Upper lobe of left lung (tissue), 4 donors: Measurements from ENCODE around the gene ADGRG3.

Source experiments
- CTCF ChIP-seq, 6 experiments: fragments of 450-650 bp in 4 of 6; fragments of 200-600 bp in 2 of 6; sonication (generic) in 2 of 6; IDR thresholded peaks; one replicate each; pipeline ENCODE4 v1.5.1; 2016 to 2019; ENCODE audit warnings: antibody characterized with exemption in 6 of 6
- POLR2A ChIP-seq, 4 donors: fragments of 450-650 bp; IDR thresholded peaks; one replicate each; pipeline ENCODE4 v1.5.1; 2016 to 2017; ENCODE audit warnings: antibody characterized with exemption in 4 of 4, mild to moderate bottlenecking in 2 of 4
- POLR2AphosphoS5 ChIP-seq, 2 donors: sonication (generic); formaldehyde crosslinking; IDR thresholded peaks; one replicate each; pipeline ENCODE4 v1.5.1; 2017; ENCODE audit warnings: antibody characterized with exemption in 2 of 2

- TF ChIP-seq POLR2A (IDR thresholded peaks at IDR 0.05) (no peak), CTCF (IDR thresholded peaks at IDR 0.05) (no peak), POLR2AphosphoS5 (IDR thresholded peaks at IDR 0.05) (no peak)
These were observed 43.9 kb downstream of the ADGRG3 start for GRCh38 chr16:57711993-57712392.
